Measurements from ENCODE around the gene SULT1A1.
"Not testable (repeated sequence)": the region's sequence is repeated elsewhere in the genome, so short reads cannot be mapped to it uniquely, and the experiment has no call there.

Gene SULT1A1

DNA sequence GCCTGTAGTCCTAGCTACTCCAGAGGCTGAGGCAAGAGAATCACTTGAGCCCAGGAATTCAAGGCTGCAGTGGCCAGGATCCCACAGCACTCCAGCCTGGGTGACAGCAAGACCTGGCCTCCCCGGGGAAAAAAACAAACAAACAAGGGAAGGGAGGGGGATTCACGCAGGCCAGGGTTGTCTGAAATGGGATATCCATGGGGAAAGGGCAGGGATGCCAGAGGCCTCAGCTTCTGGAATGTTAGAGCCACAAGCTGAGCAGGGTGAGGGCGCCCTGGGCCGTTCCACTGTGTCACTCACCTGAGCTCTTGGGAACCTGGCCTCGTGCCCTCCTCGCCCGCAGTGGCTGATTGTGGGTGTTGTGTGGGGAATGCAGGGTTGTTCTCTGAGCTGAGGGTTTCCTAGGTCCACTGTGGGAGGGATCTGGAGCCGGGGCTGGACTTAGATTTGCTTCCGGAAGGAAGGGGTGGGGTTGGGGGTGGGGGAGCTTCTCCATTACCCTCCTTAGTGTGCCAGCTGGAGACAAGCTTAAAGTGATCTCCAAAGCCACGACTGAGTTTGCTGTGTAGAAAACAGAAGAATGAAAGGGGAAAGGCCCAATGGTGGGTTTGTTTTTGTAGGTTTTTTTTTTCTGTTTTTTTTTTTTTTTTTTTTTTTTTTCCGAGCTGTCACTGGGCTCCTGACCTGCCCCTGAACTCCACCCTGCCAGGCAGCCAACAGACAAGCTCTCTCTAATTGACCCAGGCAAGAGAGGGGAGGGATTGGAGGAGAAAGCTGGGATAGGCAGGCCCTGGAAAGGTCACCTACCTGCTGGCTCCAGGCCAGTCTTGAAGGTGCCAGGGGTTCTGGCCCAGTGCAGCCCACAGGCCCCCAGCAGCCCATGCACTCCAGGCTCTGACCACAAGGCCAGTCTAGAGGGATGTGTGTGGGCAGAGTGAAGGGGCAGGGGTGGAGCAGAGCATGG, at the start of gene SULT1A1:
Gene SULT1A1 (minus strand): TSS at position 414 of the 964 bp plus-strand sequence. CDS start 1,189 bp downstream, outside the sequence.
- Histone ChIP-seq H3K4me3 (ENCODE audit: low read depth, low read length) (peak within 1 kb of the TSS; percentile 39), H3K36me3 (no peaks in the 10 kb centered on the region), H3K9me3 (ENCODE audit: severe bottlenecking) (no peaks in the 10 kb centered on the region), H3K27ac (peak within 1 kb of the TSS; percentile 67), H3K27me3 (ENCODE audit: insufficient read depth, low read depth, severe bottlenecking) (no peaks in the 10 kb centered on the region)
- TF ChIP-seq, protein P1, sequence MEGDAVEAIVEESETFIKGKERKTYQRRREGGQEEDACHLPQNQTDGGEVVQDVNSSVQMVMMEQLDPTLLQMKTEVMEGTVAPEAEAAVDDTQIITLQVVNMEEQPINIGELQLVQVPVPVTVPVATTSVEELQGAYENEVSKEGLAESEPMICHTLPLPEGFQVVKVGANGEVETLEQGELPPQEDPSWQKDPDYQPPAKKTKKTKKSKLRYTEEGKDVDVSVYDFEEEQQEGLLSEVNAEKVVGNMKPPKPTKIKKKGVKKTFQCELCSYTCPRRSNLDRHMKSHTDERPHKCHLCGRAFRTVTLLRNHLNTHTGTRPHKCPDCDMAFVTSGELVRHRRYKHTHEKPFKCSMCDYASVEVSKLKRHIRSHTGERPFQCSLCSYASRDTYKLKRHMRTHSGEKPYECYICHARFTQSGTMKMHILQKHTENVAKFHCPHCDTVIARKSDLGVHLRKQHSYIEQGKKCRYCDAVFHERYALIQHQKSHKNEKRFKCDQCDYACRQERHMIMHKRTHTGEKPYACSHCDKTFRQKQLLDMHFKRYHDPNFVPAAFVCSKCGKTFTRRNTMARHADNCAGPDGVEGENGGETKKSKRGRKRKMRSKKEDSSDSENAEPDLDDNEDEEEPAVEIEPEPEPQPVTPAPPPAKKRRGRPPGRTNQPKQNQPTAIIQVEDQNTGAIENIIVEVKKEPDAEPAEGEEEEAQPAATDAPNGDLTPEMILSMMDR (IDR thresholded peaks at IDR 0.05; ENCODE audit: low read depth, low read length) = no peak
- DNase-seq = peak; percentile 78

GRCh38 chr16:28639959-28640358, 30.1 kb upstream of the SULT1A1 start:
- H3K27me3 ChIP-seq (ENCODE audit: insufficient read depth, low read depth, severe bottlenecking); DNase-seq; H3K4me3 ChIP-seq (ENCODE audit: low read depth, low read length); H3K9me3 ChIP-seq (ENCODE audit: severe bottlenecking); H3K36me3 ChIP-seq; H3K27ac ChIP-seq: not testable (repeated sequence)

- H3K36me3 ChIP-seq; H3K27ac ChIP-seq; H3K27me3 ChIP-seq (ENCODE audit: insufficient read depth, low read depth, severe bottlenecking): not testable (repeated sequence)
These were observed 28.5 kb upstream of the SULT1A1 start for GRCh38 chr16:28638359-28638758.

GRCh38 chr16:28637765-28638164, 27.9 kb upstream of the SULT1A1 start, which contains the start of gene NPIPB8:
Gene NPIPB8, plus strand, starts transcription at chr16:28638065. Its CDS starts 296 bp downstream, at chr16:28638361.
- not testable (repeated sequence) for H3K27ac ChIP-seq; H3K4me3 ChIP-seq (ENCODE audit: low read depth, low read length)

More at GRCh38 chr16:28638359-28638758, 28.5 kb upstream of the SULT1A1 start:
- H3K9me3 ChIP-seq (ENCODE audit: severe bottlenecking); H3K4me3 ChIP-seq (ENCODE audit: low read depth, low read length); DNase-seq: not testable (repeated sequence)

GRCh38 chr16:28636093-28636823, 26.4 kb upstream of the SULT1A1 start:
- not testable (repeated sequence) for H3K27ac ChIP-seq; H3K27me3 ChIP-seq (ENCODE audit: insufficient read depth, low read depth, severe bottlenecking); H3K4me3 ChIP-seq (ENCODE audit: low read depth, low read length); DNase-seq; H3K36me3 ChIP-seq; H3K9me3 ChIP-seq (ENCODE audit: severe bottlenecking)

More at GRCh38 chr16:28637765-28638164, 27.9 kb upstream of the SULT1A1 start, which contains the start of gene NPIPB8:
- H3K9me3 ChIP-seq (ENCODE audit: severe bottlenecking); H3K27me3 ChIP-seq (ENCODE audit: insufficient read depth, low read depth, severe bottlenecking); H3K36me3 ChIP-seq; DNase-seq: not testable (repeated sequence)

GRCh38 chr16:28630905-28631304, 21.1 kb upstream of the SULT1A1 start:
- not testable (repeated sequence) for H3K27me3 ChIP-seq (ENCODE audit: insufficient read depth, low read depth, severe bottlenecking); H3K36me3 ChIP-seq; H3K27ac ChIP-seq; H3K4me3 ChIP-seq (ENCODE audit: low read depth, low read length); H3K9me3 ChIP-seq (ENCODE audit: severe bottlenecking); DNase-seq

DNA sequence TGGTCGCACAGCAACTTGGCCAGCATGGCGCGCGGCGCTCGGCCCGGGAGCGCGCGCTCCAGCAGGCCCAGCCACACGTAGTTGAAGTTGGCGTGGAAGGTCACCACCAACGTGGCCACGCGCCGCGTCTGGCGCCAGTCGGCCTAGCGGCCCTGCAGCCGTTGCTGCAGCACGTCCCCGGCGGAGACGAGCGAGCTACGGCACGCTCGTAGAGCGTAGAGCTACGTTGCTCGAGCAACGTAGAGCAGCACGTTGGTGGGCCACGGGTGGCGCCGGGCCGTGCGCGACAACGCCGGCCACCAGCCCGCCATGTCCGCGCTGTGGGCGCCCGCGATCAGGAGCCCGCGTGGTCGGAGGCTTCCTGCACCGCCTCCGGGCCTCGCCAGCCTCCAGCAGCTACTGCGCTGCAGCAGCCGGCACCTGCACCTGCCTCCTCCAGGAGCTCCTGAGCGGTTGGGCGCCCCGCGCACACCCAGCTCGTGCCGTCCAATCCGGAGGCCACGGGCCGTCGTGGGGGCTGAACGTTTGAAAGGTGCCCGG, 13.4 kb upstream of the SULT1A1 start:
- no peak overlapping the region for H3K27ac ChIP-seq
- TF ChIP-seq, protein P1 (IDR thresholded peaks at IDR 0.05; ENCODE audit: low read depth, low read length) = no peak
- H3K36me3 ChIP-seq = no peaks in the 10 kb centered on the region
- no peaks in the 10 kb centered on the region for H3K27me3 ChIP-seq (ENCODE audit: insufficient read depth, low read depth, severe bottlenecking)
- no peak for DNase-seq
- no peaks in the 10 kb centered on the region for H3K9me3 ChIP-seq (ENCODE audit: severe bottlenecking)
- no peak overlapping the region for H3K4me3 ChIP-seq (ENCODE audit: low read depth, low read length)

GRCh38 chr16:28622532-28623171, 12.8 kb upstream of the SULT1A1 start:
- H3K9me3 ChIP-seq (ENCODE audit: severe bottlenecking); H3K36me3 ChIP-seq; H3K27me3 ChIP-seq (ENCODE audit: insufficient read depth, low read depth, severe bottlenecking); DNase-seq; H3K4me3 ChIP-seq (ENCODE audit: low read depth, low read length); H3K27ac ChIP-seq: not testable (repeated sequence)
